Measurements from ENCODE around the gene RAB31.

DNA sequence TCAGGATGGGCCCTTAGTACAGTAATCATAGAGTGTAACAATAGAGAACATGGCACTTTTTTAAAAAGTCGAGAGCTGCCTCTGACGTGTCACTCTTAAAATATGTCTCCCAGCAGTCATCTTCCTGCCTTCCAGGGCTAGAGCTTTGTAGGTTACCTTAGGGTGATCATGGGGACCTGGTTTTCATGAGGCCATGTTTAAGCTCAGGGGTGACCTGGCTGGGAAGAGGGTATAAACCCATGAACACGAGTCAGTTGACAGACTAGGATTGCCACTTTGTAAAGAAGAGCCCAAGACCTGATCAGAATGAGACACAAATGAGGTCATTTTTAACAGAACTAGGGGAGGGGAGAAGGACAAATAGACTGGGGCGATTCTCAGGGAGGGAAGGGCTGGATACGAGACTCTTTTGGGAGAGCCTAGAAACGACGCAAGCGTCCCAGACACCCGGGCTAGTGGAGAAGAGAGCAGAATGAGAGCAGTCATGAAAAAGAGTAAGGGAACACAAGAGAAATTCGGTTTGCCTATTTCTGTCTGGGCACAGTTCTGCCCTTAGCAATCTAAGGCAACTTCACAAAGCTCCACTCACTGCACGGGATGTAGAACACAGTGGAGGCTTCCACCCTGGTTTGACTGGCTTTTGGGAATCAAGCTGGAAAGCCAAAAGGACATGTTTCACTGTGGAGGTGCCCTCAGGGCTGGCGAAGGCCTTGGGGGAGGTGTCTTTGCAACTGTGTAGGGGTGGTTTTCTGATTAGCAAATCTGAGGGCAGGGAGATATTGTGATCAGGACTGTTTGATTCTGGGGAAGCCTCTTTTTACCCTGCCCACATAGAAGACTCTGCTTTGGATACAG is 1.8 kb upstream of the RAB31 start:
- TF ChIP-seq, protein P1, sequence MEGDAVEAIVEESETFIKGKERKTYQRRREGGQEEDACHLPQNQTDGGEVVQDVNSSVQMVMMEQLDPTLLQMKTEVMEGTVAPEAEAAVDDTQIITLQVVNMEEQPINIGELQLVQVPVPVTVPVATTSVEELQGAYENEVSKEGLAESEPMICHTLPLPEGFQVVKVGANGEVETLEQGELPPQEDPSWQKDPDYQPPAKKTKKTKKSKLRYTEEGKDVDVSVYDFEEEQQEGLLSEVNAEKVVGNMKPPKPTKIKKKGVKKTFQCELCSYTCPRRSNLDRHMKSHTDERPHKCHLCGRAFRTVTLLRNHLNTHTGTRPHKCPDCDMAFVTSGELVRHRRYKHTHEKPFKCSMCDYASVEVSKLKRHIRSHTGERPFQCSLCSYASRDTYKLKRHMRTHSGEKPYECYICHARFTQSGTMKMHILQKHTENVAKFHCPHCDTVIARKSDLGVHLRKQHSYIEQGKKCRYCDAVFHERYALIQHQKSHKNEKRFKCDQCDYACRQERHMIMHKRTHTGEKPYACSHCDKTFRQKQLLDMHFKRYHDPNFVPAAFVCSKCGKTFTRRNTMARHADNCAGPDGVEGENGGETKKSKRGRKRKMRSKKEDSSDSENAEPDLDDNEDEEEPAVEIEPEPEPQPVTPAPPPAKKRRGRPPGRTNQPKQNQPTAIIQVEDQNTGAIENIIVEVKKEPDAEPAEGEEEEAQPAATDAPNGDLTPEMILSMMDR (IDR thresholded peaks at IDR 0.05) = no peak
- no peak for TF ChIP-seq POLR2A (IDR thresholded peaks at IDR 0.05)
